PC-9 (cell line): ENCODE measurements around the gene CREBBP. TPM values are rescaled to one million over a fixed set of nuclear protein-coding genes. Genes with fewer than 3 reads are reported as not detected.

Source experiments
- BruUV-seq: library from RNA; stranded (reverse); fragments of 400-500 nt; replicated peaks from 2 replicates; lab custom pipeline; 2021; lab: Mats Ljungman, UMichigan
- CTCF ChIA-PET: fragments of 300-600 bp; sonication (Branson Sonifier 250); formaldehyde crosslinking; loops from one replicate; lab custom pipeline; 2022; ENCODE audit warnings: antibody characterized with exemption; lab: Charles Lee
- POLR2A ChIA-PET: fragments of 300-600 bp; sonication (Branson Sonifier 250); formaldehyde crosslinking; loops from one replicate; lab custom pipeline; 2022; ENCODE audit warnings: antibody characterized with exemption; ENCODE audit not compliant: unreplicated experiment; lab: Charles Lee
- DNase-seq, 2 experiments: peaks; one replicate each; pipeline versions ENCODE4 v3.0.0 to v3.0.0-alpha.2; 2015 to 2022; ENCODE audit warnings: mixed read lengths in 1 of 2
- H2AFZ ChIP-seq: fragments of 200-600 bp; sonication (generic); 2 replicates; pipeline ENCODE4 v1.8.1; 2017; ENCODE audit warnings: antibody characterized with exemption
- H3F3A ChIP-seq: fragments of 200-600 bp; sonication (generic); 2 replicates; pipeline ENCODE4 v1.8.1; 2017; ENCODE audit warnings: antibody characterized with exemption, mild to moderate bottlenecking, low read depth; ENCODE audit not compliant: insufficient read depth
- H3K27ac ChIP-seq: fragments of 200-600 bp; sonication (generic); 2 replicates; pipeline ENCODE4 v1.6.1; 2016; ENCODE audit warnings: mixed run types
- H3K27me3 ChIP-seq: fragments of 200-600 bp; sonication (generic); 2 replicates; pipeline ENCODE4 v1.6.1; 2016; ENCODE audit warnings: low read depth, mixed run types; ENCODE audit not compliant: insufficient read depth
- H3K36me3 ChIP-seq: fragments of 200-600 bp; sonication (generic); 2 replicates; pipeline ENCODE4 v1.6.1; 2016; ENCODE audit warnings: low read depth, mixed run types
- H3K4me1 ChIP-seq: fragments of 200-600 bp; sonication (generic); replicated peaks from 2 replicates; pipeline ENCODE4 v1.6.1; 2016; ENCODE audit warnings: mixed run types; ENCODE audit not compliant: insufficient read depth
- H3K4me2 ChIP-seq: fragments of 200-600 bp; sonication (generic); 2 replicates; pipeline ENCODE4 v1.6.1; 2017; ENCODE audit warnings: mixed run types
- H3K4me3 ChIP-seq: fragments of 200-600 bp; sonication (generic); 2 replicates; pipeline ENCODE4 v1.6.1; 2016; ENCODE audit warnings: mixed run types
- H3K79me2 ChIP-seq: fragments of 200-600 bp; sonication (generic); 2 replicates; pipeline ENCODE4 v1.6.1; 2017; ENCODE audit warnings: low read depth, mixed run types
- H3K9me2 ChIP-seq: fragments of 200-600 bp; sonication (generic); 2 replicates; pipeline ENCODE4 v1.8.1; 2017; ENCODE audit warnings: mild to moderate bottlenecking; ENCODE audit not compliant: insufficient read depth
- H3K9me3 ChIP-seq: fragments of 200-600 bp; sonication (generic); 2 replicates; pipeline ENCODE4 v1.8.1; 2016; ENCODE audit warnings: low read depth; ENCODE audit not compliant: insufficient read depth
- H4K20me1 ChIP-seq: fragments of 200-600 bp; sonication (generic); 2 replicates; pipeline ENCODE4 v1.8.1; 2017; ENCODE audit not compliant: insufficient read depth
- EZH2 ChIP-seq: fragments of 200-600 bp; sonication (generic); IDR thresholded peaks from 2 replicates; pipeline ENCODE4 v1.8.0; 2017; ENCODE audit warnings: antibody characterized with exemption, low read depth
- intact Hi-C: fragments of 100-400 bp; cut with micrococcal nuclease; formaldehyde crosslinking; loops from one replicate; pipeline ENCODE4 v1.10.0; 2022; ENCODE audit not compliant: unreplicated experiment
- total RNA-seq: library from RNA; stranded (reverse); gene quantifications from 2 replicates; pipeline ENCODE4 v1.2.3, GENCODE V29; 2021
- TF ChIP-seq, protein P1 (sequence below): fragments of 200-600 bp; sonication (generic); conservative IDR thresholded peaks from 2 replicates; pipeline ENCODE4 v1.6.1; 2017; ENCODE audit warnings: mixed run types, antibody characterized with exemption, mild to moderate bottlenecking, moderate library complexity

CREBBP gene
- total RNA-seq, 1 experiment from 2014 or later = 74.9 TPM

- no peak for TF ChIP-seq EZH2
- TF ChIP-seq, protein P1, sequence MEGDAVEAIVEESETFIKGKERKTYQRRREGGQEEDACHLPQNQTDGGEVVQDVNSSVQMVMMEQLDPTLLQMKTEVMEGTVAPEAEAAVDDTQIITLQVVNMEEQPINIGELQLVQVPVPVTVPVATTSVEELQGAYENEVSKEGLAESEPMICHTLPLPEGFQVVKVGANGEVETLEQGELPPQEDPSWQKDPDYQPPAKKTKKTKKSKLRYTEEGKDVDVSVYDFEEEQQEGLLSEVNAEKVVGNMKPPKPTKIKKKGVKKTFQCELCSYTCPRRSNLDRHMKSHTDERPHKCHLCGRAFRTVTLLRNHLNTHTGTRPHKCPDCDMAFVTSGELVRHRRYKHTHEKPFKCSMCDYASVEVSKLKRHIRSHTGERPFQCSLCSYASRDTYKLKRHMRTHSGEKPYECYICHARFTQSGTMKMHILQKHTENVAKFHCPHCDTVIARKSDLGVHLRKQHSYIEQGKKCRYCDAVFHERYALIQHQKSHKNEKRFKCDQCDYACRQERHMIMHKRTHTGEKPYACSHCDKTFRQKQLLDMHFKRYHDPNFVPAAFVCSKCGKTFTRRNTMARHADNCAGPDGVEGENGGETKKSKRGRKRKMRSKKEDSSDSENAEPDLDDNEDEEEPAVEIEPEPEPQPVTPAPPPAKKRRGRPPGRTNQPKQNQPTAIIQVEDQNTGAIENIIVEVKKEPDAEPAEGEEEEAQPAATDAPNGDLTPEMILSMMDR = no peak
- POLR2A ChIA-PET = no interaction called here
Measured at GRCh38 chr16:3825940-3826339, 54.6 kb downstream of the CREBBP start.

DNA sequence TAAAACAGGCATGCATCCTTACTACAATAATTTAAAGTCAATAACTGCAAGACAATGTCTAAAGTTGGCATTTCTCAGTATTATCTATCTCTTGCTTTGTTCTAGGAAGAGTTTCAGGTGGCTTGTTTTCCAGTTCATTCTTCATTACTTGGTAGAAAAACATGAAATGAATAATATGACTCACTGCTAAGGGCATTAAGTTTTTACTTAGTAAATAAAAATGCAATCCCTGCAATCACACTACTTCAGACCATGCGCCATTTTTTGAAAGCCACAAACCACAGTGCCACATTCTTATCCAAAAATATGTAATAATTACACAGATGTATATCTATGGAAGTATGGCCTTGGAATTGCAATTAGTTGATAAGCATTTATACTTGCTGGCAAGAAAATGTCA, 55.4 kb downstream of the CREBBP start:
- Histone ChIP-seq H3K36me3 (no peaks in the 10 kb centered on the region), H3F3A (peaks cover 26% of the 10 kb centered on the region), H3K79me2 (peaks cover 87% of the 10 kb centered on the region), H4K20me1 (peaks cover 91% of the 10 kb centered on the region), H3K9me3 (no peaks in the 10 kb centered on the region), H3K4me2 (peak overlapping the region; percentile 27), H3K4me3 (no peak overlapping the region), H2AFZ (no peak overlapping the region), H3K4me1 (peaks cover 33% of the 10 kb centered on the region), H3K27me3 (no peaks in the 10 kb centered on the region), H3K9me2 (no peaks in the 10 kb centered on the region), H3K27ac (peak overlapping the region; percentile 29)
- no TSS peak for BruUV-seq
- TF ChIP-seq, protein P1 = no peak
- no peak for TF ChIP-seq EZH2
- intact Hi-C loops = no loop called here
- DNase-seq = peak; percentile 37 to 88
- ChIA-PET POLR2A (interaction anchor here (0.5 kb wide), 1 partner anchor 29 kb away, joined by 4 read pairs; no protein-coding TSS in a partner anchor), CTCF (no interaction called here)

More at GRCh38 chr16:3825940-3826339, 54.6 kb downstream of the CREBBP start:
- H3K27me3 ChIP-seq = no peaks in the 10 kb centered on the region
- no TSS peak for BruUV-seq
- CTCF ChIA-PET = no interaction called here
- no peak overlapping the region for H2AFZ ChIP-seq
- H3K4me1 ChIP-seq = peaks cover 29% of the 10 kb centered on the region
- no peaks in the 10 kb centered on the region for H3K36me3 ChIP-seq
- H3K79me2 ChIP-seq = peaks cover 87% of the 10 kb centered on the region
- H3K27ac ChIP-seq = no peak overlapping the region
- H4K20me1 ChIP-seq = peaks cover 91% of the 10 kb centered on the region
- no peaks in the 10 kb centered on the region for H3K9me3 ChIP-seq
- intact Hi-C loops = no loop called here
- 0 out of 2 replicates have a peak overlapping the region, but pooled peaks have one; percentile 27 for H3K4me2 ChIP-seq
- H3F3A ChIP-seq = peaks cover 26% of the 10 kb centered on the region
- DNase-seq = no peak
- no peaks in the 10 kb centered on the region for H3K9me2 ChIP-seq
- no peak overlapping the region for H3K4me3 ChIP-seq

GRCh38 chr16:3824121-3824795, 56.3 kb downstream of the CREBBP start:
- TF ChIP-seq, protein P1 = no peak
- no peak for TF ChIP-seq EZH2
- H3K27me3 ChIP-seq = no peaks in the 10 kb centered on the region
- peaks cover 91% of the 10 kb centered on the region for H4K20me1 ChIP-seq
- no peaks in the 10 kb centered on the region for H3K9me3 ChIP-seq
- intact Hi-C loops = no loop called here
- POLR2A ChIA-PET = interaction anchor here (0.6 kb wide), 1 partner anchor 352 kb away, joined by 3 read pairs; no protein-coding TSS in a partner anchor
- H3F3A ChIP-seq = peaks cover 24% of the 10 kb centered on the region
- H3K36me3 ChIP-seq = no peaks in the 10 kb centered on the region
- no peaks in the 10 kb centered on the region for H3K9me2 ChIP-seq
- H3K4me2 ChIP-seq = no peak overlapping the region
- no TSS peak for BruUV-seq
- H2AFZ ChIP-seq = no peak overlapping the region
- no peak for DNase-seq
- H3K4me3 ChIP-seq = no peak overlapping the region
- H3K4me1 ChIP-seq = peaks cover 33% of the 10 kb centered on the region
- H3K27ac ChIP-seq = peak overlapping the region; percentile 23; the same call in 1 of the 2 replicates
- peaks cover 91% of the 10 kb centered on the region for H3K79me2 ChIP-seq
- CTCF ChIA-PET = no interaction called here
